Trophoblast cell (in vitro differentiated cells and primary cell): ENCODE results near the gene NEGR1.

Experiments used
- DNase-seq, 2 donors: peaks; one replicate each; pipeline ENCODE4 v3.0.0-alpha.2; 2016
- H2AFZ ChIP-seq: 2 replicates; pipeline ENCODE4 v1.6.1; 2013; ENCODE audit warnings: low read length, moderate library complexity, mild to moderate bottlenecking; ENCODE audit not compliant: insufficient read depth, poor library complexity
- H2AK5ac ChIP-seq: 2 replicates; pipeline ENCODE4 v1.6.1; 2013; ENCODE audit warnings: mild to moderate bottlenecking, low read length
- H2BK120ac ChIP-seq: 2 replicates; pipeline ENCODE4 v1.6.1; 2013; ENCODE audit warnings: low read length, mild to moderate bottlenecking, moderate library complexity; ENCODE audit not compliant: insufficient read depth, poor library complexity
- H2BK12ac ChIP-seq: 2 replicates; pipeline ENCODE4 v1.6.1; 2013; ENCODE audit warnings: mild to moderate bottlenecking, low read length, moderate library complexity
- H2BK5ac ChIP-seq: 2 replicates; pipeline ENCODE4 v1.6.1; 2013; ENCODE audit warnings: low read length, low read depth, moderate library complexity, mild to moderate bottlenecking; ENCODE audit not compliant: poor library complexity
- H3K14ac ChIP-seq: 2 replicates; pipeline ENCODE4 v1.6.1; 2013; ENCODE audit warnings: mild to moderate bottlenecking, low read length
- H3K18ac ChIP-seq: 2 replicates; pipeline ENCODE4 v1.6.1; 2013; ENCODE audit warnings: mild to moderate bottlenecking, low read length
- H3K23ac ChIP-seq: 2 replicates; pipeline ENCODE4 v1.6.1; 2013; ENCODE audit warnings: low read length
- H3K27ac ChIP-seq: 2 replicates; pipeline ENCODE4 v1.5.1; 2013; ENCODE audit warnings: low read depth, mild to moderate bottlenecking, inconsistent platforms, low read length, moderate library complexity
- H3K27me3 ChIP-seq: 2 replicates; pipeline ENCODE4 v1.6.1; 2013; ENCODE audit warnings: inconsistent platforms, mild to moderate bottlenecking, low read length, moderate library complexity; ENCODE audit not compliant: insufficient read depth
- H3K36me3 ChIP-seq, 2 experiments: 1 replicate in 1 of 2; 2 replicates in 1 of 2; pipeline ENCODE4 v1.6.1; 2013; ENCODE audit warnings: low read length in 2 of 2, mild to moderate bottlenecking in 2 of 2, moderate library complexity in 1 of 2; ENCODE audit not compliant: insufficient read depth in 2 of 2, control insufficient read depth in 1 of 2
- H3K4ac ChIP-seq: 2 replicates; pipeline ENCODE4 v1.6.1; 2013; ENCODE audit warnings: low read depth, mild to moderate bottlenecking, low read length, moderate library complexity
- H3K4me1 ChIP-seq, 2 experiments: 1 replicate in 1 of 2; 2 replicates in 1 of 2; pipeline ENCODE4 v1.6.1; 2013; ENCODE audit warnings: low read length in 2 of 2, mild to moderate bottlenecking in 2 of 2, moderate library complexity in 1 of 2; ENCODE audit not compliant: insufficient read depth in 2 of 2, control insufficient read depth in 1 of 2
- H3K4me2 ChIP-seq: 2 replicates; pipeline ENCODE4 v1.6.1; 2013; ENCODE audit warnings: inconsistent platforms, mild to moderate bottlenecking, low read length, moderate library complexity
- H3K4me3 ChIP-seq: 2 replicates; pipeline ENCODE4 v1.5.1; 2013; ENCODE audit warnings: mild to moderate bottlenecking, low read depth, low read length, inconsistent platforms
- H3K79me1 ChIP-seq: one replicate; pipeline ENCODE4 v1.6.1; 2013; ENCODE audit warnings: low read length
- H3K79me2 ChIP-seq: 2 replicates; pipeline ENCODE4 v1.6.1; 2013; ENCODE audit warnings: low read length, mild to moderate bottlenecking; ENCODE audit not compliant: control insufficient read depth, insufficient read depth, poor library complexity
- H3K9ac ChIP-seq: 2 replicates; pipeline ENCODE4 v1.6.1; 2013; ENCODE audit warnings: mild to moderate bottlenecking, low read length
- H3K9me3 ChIP-seq: 2 replicates; pipeline ENCODE4 v1.6.1; 2013; ENCODE audit warnings: low read depth, mild to moderate bottlenecking, control low read depth, inconsistent platforms, low read length; ENCODE audit not compliant: insufficient read depth
- H4K12ac ChIP-seq: 2 replicates; pipeline ENCODE4 v1.6.1; 2013; ENCODE audit warnings: low read depth, mild to moderate bottlenecking, low read length, moderate library complexity
- H4K8ac ChIP-seq: 2 replicates; pipeline ENCODE4 v1.6.1; 2013; ENCODE audit warnings: low read depth, mild to moderate bottlenecking, low read length, moderate library complexity
- H4K91ac ChIP-seq: one replicate; pipeline ENCODE4 v1.6.1; 2013; ENCODE audit warnings: low read depth, mild to moderate bottlenecking, low read length, moderate library complexity
- WGBS: extraction: QIAGEN DNeasy Blood & Tissue Kit; methylation state at CpG from one replicate; pipeline ENCODE4 v1.1.7; 2013; ENCODE audit warnings: missing lambda C conversion rate; ENCODE audit not compliant: insufficient read length, insufficient coverage; ENCODE audit errors: extremely low coverage; 5-methylcytosine and 5-hydroxymethylcytosine counted together

NEGR1 gene

DNA sequence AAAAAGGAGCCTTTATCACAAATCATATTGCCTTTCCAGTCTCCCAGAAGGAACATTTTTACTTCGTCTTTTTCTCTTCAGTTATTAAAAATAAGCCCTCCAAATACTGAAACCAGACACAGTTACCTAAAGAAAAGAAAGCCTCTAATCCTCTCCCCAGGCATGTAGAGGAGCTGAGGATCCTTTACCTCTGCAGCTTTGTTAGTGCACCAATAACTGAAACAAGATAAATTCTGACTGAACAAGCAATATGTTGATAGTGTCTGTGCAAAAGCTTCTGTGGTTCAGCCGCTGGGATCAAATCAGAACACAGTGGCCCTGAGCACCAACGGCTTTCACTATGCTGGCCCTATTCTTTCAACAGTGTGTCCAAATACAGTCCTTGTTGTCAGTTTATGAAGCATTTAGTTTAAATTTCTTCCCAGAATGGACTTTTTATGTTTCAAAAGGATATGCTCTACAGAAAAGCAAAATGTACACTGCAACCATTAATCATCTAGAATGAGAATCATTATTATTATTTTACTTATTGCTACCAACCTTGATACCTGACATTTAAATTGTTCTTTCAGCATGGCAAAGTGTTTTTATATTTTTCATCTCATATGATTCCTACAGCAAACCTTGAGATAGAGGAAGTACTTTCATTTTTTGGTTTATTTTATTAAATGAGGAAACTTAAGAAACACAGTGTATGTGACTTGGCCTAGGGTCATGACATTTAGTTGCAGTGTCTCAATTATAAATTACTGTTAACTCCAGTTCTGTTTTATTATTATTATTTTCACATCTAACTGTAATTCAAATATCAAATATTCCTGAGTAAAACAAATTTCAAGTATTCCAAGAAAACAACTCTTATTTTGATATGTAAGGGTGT lies 217.9 kb downstream of the NEGR1 start:
- H2BK5ac ChIP-seq, result no peak overlapping the region
- H4K91ac ChIP-seq, result no peak overlapping the region
- no peak overlapping the region for H3K14ac ChIP-seq
- H3K27ac ChIP-seq, result no peak overlapping the region
- H3K4me3 ChIP-seq, result no peak overlapping the region
- WGBS, result no CpG with 5 or more reads among the region's 3 CpGs
- no peaks in the 10 kb centered on the region for H3K9me3 ChIP-seq
- no peak overlapping the region for H3K4me2 ChIP-seq
- H2BK12ac ChIP-seq, result no peak overlapping the region
- no peak overlapping the region for H3K23ac ChIP-seq
- H3K9ac ChIP-seq, result no peak overlapping the region
- no peak overlapping the region for H2AK5ac ChIP-seq
- H3K36me3 ChIP-seq, result no peaks in the 10 kb centered on the region
- no peaks in the 10 kb centered on the region for H3K79me2 ChIP-seq
- no peak overlapping the region for H3K4ac ChIP-seq
- no peaks in the 10 kb centered on the region for H3K27me3 ChIP-seq
- H3K4me1 ChIP-seq, result no peaks in the 10 kb centered on the region
- H2AFZ ChIP-seq, result no peak overlapping the region
- H4K12ac ChIP-seq, result no peak overlapping the region
- no peak for DNase-seq
- H4K8ac ChIP-seq, result no peak overlapping the region
- no peak overlapping the region for H2BK120ac ChIP-seq
- H3K18ac ChIP-seq, result no peak overlapping the region
- no peaks in the 10 kb centered on the region for H3K79me1 ChIP-seq

DNA sequence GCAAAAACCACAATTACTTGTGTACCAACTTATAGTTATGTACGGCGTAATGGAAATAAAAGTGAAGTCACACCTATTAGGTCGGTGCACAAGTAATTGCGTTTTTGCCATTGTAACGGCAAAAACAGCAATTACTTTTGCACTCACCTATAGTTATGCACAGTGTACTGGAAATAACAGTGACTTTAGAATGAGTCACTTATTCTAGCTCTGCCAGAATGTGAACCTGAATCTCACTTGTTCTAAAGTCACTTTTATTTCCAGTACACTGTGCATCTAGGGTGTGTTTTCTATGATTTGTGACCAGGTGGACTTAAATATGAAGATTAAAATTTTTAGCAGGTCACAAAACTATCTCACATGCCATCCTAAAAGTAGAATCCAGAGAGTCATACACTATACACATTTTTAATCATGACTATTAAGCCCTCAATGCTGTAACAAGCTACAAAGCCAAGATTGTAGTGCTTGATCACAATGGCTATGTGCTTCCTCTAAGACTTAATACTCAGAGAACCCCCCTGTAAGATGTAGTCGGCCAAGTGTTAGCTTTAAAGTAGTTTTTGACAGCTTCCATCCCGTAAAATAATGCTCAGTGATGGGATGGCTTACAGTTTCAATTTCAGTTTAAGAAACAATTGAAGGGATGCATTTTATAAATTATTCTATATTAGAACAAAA lies 218.8 kb downstream of the NEGR1 start:
- no peak overlapping the region for H2AFZ ChIP-seq
- DNase-seq, result no peak
- H3K4me3 ChIP-seq, result no peak overlapping the region
- no peaks in the 10 kb centered on the region for H3K27me3 ChIP-seq
- H2BK12ac ChIP-seq, result no peak overlapping the region
- no peak overlapping the region for H3K14ac ChIP-seq
- WGBS, result no CpG with 5 or more reads among the region's 7 CpGs
- no peak overlapping the region for H2BK5ac ChIP-seq
- H3K4ac ChIP-seq, result no peak overlapping the region
- H2BK120ac ChIP-seq, result no peak overlapping the region
- no peaks in the 10 kb centered on the region for H3K79me1 ChIP-seq
- H3K9me3 ChIP-seq, result no peaks in the 10 kb centered on the region
- H3K18ac ChIP-seq, result no peak overlapping the region
- no peak overlapping the region for H3K23ac ChIP-seq
- no peak overlapping the region for H3K4me2 ChIP-seq
- no peak overlapping the region for H3K9ac ChIP-seq
- no peak overlapping the region for H2AK5ac ChIP-seq
- H3K79me2 ChIP-seq, result no peaks in the 10 kb centered on the region
- H4K8ac ChIP-seq, result no peak overlapping the region
- H3K4me1 ChIP-seq, result no peaks in the 10 kb centered on the region
- no peak overlapping the region for H3K27ac ChIP-seq
- H3K36me3 ChIP-seq, result no peaks in the 10 kb centered on the region
- H4K91ac ChIP-seq, result no peak overlapping the region
- H4K12ac ChIP-seq, result no peak overlapping the region

DNA sequence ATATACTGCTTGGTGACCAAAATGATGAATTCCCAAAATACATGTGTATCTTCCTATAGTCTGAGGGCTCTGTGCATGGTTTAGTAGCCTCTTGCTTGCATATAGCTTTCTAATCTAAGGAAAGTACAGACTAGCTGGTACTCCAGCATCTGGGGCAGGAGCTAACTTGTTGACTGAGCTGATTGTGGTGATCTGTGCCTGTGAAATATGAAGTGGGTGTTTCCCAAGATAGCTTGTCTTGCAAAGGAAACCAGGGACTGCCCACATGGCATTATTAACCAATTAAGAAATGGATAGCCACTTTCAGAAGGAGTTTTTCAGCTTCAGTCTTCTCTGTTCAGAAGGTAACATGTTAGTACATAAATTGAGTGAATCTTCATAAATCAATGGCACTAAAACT lies 219.8 kb downstream of the NEGR1 start:
- Histone ChIP-seq H2BK5ac (no peak overlapping the region), H3K79me1 (no peaks in the 10 kb centered on the region), H3K4me3 (no peak overlapping the region), H2AFZ (no peak overlapping the region), H2BK120ac (no peak overlapping the region), H3K18ac (no peak overlapping the region), H3K4ac (no peak overlapping the region), H3K27me3 (no peaks in the 10 kb centered on the region), H3K14ac (no peak overlapping the region), H3K9me3 (no peaks in the 10 kb centered on the region), H3K4me2 (no peak overlapping the region), H3K23ac (no peak overlapping the region), H4K91ac (no peak overlapping the region), H2AK5ac (no peak overlapping the region), H3K36me3 (no peaks in the 10 kb centered on the region), H4K12ac (no peak overlapping the region), H3K79me2 (no peaks in the 10 kb centered on the region), H2BK12ac (no peak overlapping the region), H3K27ac (no peak overlapping the region), H3K9ac (no peak overlapping the region), H4K8ac (no peak overlapping the region), H3K4me1 (no peaks in the 10 kb centered on the region)
- DNase-seq, result no peak

DNA sequence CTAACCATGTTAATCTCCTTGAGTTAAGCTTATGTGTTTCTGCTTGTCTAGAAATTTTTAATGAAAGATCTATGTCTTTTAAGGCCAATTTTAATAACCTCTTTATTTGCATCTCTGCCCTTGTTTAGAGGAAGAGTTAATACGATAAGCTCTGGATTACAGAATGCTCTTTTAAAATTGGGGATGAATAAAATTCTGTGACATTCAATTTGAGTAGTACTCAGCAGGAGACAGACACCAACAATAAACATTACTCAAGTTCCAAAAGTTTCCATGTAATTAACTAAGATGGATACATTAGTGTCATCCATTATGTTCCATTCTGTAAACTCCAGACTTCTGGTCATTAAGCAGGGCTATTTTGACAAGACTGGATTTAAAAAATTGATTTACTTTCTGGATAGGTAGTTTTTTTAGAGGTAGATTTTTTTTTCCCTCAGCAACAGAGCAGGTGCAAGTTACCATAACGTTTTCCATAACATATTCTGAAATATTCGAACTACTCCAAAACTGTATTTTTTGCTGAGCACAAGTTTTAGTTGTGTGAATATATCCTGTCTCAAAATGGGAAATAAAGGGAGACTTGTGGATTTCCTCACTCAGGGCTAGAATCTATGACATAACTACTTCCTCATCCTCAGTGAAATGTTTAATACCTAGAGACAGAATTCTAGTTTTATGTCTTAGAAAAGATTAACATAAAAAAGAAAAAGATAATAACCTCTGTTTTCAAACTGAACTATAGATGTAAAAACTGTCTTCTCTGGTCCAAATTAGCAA lies 221.7 kb downstream of the NEGR1 start:
- DNase-seq, result no peak
- Histone ChIP-seq H4K12ac (no peak overlapping the region), H2BK120ac (no peak overlapping the region), H3K23ac (no peak overlapping the region), H3K79me2 (no peaks in the 10 kb centered on the region), H3K9ac (no peak overlapping the region), H3K4me1 (no peaks in the 10 kb centered on the region), H3K36me3 (no peaks in the 10 kb centered on the region), H2AK5ac (no peak overlapping the region), H4K91ac (no peak overlapping the region), H2BK12ac (no peak overlapping the region), H3K27ac (no peak overlapping the region), H3K9me3 (no peaks in the 10 kb centered on the region), H3K18ac (no peak overlapping the region), H2AFZ (no peak overlapping the region), H3K27me3 (no peaks in the 10 kb centered on the region), H2BK5ac (no peak overlapping the region), H3K4me3 (no peak overlapping the region), H3K4ac (no peak overlapping the region), H3K4me2 (no peak overlapping the region), H3K14ac (no peak overlapping the region), H4K8ac (no peak overlapping the region), H3K79me1 (no peaks in the 10 kb centered on the region)
- no CpG with 5 or more reads among the region's 3 CpGs for WGBS
